Vagina (tissue), 2 donors: ENCODE results near the gene PRKCI.

ENCODE experiments used
- CTCF ChIP-seq, 3 experiments: fragments of 450-650 bp in 2 of 3; fragments of 200-600 bp in 1 of 3; sonication (generic) in 1 of 3; IDR thresholded peaks; one replicate each; pipeline ENCODE4 v1.5.1; 2017 to 2019; ENCODE audit warnings: antibody characterized with exemption in 3 of 3, mild to moderate bottlenecking in 2 of 3, moderate library complexity in 2 of 3
- POLR2A ChIP-seq, 2 donors: fragments of 450-650 bp; IDR thresholded peaks; one replicate each; pipeline ENCODE4 v1.6.1; 2017; ENCODE audit warnings: antibody characterized with exemption in 2 of 2, mild to moderate bottlenecking in 2 of 2, moderate library complexity in 2 of 2

GRCh38 chr3:170179432-170179831, 42.8 kb upstream of the PRKCI start:
- TF ChIP-seq CTCF (IDR thresholded peaks at IDR 0.05) (no peak), POLR2A (IDR thresholded peaks at IDR 0.05) (no peak)
